NOMO-1 treated with DMSO at 0.1 percent for 48 hours (cell line): ENCODE data around the gene CBLN3.
A peak's percentile ranks its signal among the peaks of the same experiment; 100 is the strongest.
"Not testable (repeated sequence)": the region's sequence is repeated elsewhere in the genome, so short reads cannot be mapped to it uniquely, and the experiment has no call there.

ENCODE experiments used
- DNase-seq: peaks from one replicate; lab custom pipeline; 2025; ENCODE audit not compliant: unreplicated experiment; lab: John Stamatoyannopoulos, UW

CBLN3 gene

GRCh38 chr14:24406416-24406815 lies 23.1 kb downstream of the CBLN3 start:
- no peak for DNase-seq

- no peak for DNase-seq
Observed at GRCh38 chr14:24404814-24405213, 24.7 kb downstream of the CBLN3 start.

- DNase-seq, result no peak
Observed at GRCh38 chr14:24403294-24403998, 26.0 kb downstream of the CBLN3 start.

GRCh38 chr14:24401810-24402702 lies 27.4 kb downstream of the CBLN3 start:
- no peak for DNase-seq

- no peak for DNase-seq
Observed at GRCh38 chr14:24399999-24400718, 29.3 kb downstream of the CBLN3 start.

GRCh38 chr14:24399447-24399822 lies 30.0 kb downstream of the CBLN3 start:
- no peak for DNase-seq

- DNase-seq, result no peak
Observed at GRCh38 chr14:24398653-24399446, 30.6 kb downstream of the CBLN3 start, which contains the start of gene NYNRIN. Gene NYNRIN, plus strand, starts transcription at chr14:24399003. Its CDS starts 244 bp downstream, at chr14:24399247.

GRCh38 chr14:24398293-24398652 lies 31.2 kb downstream of the CBLN3 start:
- no peak for DNase-seq

GRCh38 chr14:24397639-24398292 lies 31.7 kb downstream of the CBLN3 start:
- no peak for DNase-seq

GRCh38 chr14:24395609-24396582 lies 33.6 kb downstream of the CBLN3 start:
- peak; percentile 45 for DNase-seq

- no peak for DNase-seq
Observed at GRCh38 chr14:24394275-24394674, 35.2 kb downstream of the CBLN3 start.

GRCh38 chr14:24392325-24393091 lies 37.0 kb downstream of the CBLN3 start:
- DNase-seq, result no peak

- peak; percentile 10 for DNase-seq
Observed at GRCh38 chr14:24390701-24391468, 38.6 kb downstream of the CBLN3 start.

GRCh38 chr14:24389226-24389848 lies 40.1 kb downstream of the CBLN3 start:
- no peak for DNase-seq

GRCh38 chr14:24388474-24389179 lies 40.8 kb downstream of the CBLN3 start:
- no peak for DNase-seq

- DNase-seq, result not testable (repeated sequence)
Observed at GRCh38 chr14:24387579-24387978, 41.9 kb downstream of the CBLN3 start.

GRCh38 chr14:24387009-24387345 lies 42.5 kb downstream of the CBLN3 start:
- no peak for DNase-seq
